HepG2 (cell line): ENCODE data around the gene CDK5RAP2. TPM values are rescaled to one million over a fixed set of nuclear protein-coding genes. Genes with fewer than 3 reads are reported as not detected.

Experiments used
- ATAC-seq: fragments of 200-7000 bp; cut with Tn5 transposase; 3 replicates; pipeline ENCODE4 v1.9.1; 2020; ENCODE audit warnings: mild to moderate bottlenecking, moderate library complexity
- BruUV-seq: library from RNA; stranded (reverse); fragments of 400-500 nt; replicated peaks from 2 replicates; lab custom pipeline; 2021; lab: Mats Ljungman, UMichigan
- CTCF ChIA-PET: fragments of 300-600 bp; formaldehyde crosslinking; extraction: SDS; loops from one replicate; lab custom pipeline; 2021; ENCODE audit warnings: low total read pairs, inconsistent platforms, low intra/inter-chr PET ratio; lab: Yijun Ruan, JAX
- POLR2A ChIA-PET: fragments of 350-600 bp; sonication (Branson Sonifier 250); formaldehyde crosslinking; loops from one replicate; lab custom pipeline; 2020; ENCODE audit warnings: antibody characterized with exemption, inconsistent platforms; lab: Yijun Ruan, JAX
- DNase-seq: peaks from one replicate; pipeline ENCODE4 v3.0.0-alpha.2; 2015; ENCODE audit warnings: low spot score
- FAIRE-seq: peaks from 3 replicates; lab custom pipeline; 2011; peaks lifted over from hg19 to GRCh38; lab: Jason Lieb, UNC
- H2AFZ ChIP-seq: one replicate; pipeline ENCODE4 v1.6.1; 2011; ENCODE audit warnings: low read length, inconsistent platforms
- H3K27ac ChIP-seq: fragments of 300-600 bp; 3 replicates; pipeline ENCODE4 v1.8.0; 2011; ENCODE audit warnings: mixed run types, mild to moderate bottlenecking, mixed read lengths, low read length, inconsistent platforms; ENCODE audit not compliant: insufficient read depth; ENCODE audit errors: extremely low read length
- H3K27me3 ChIP-seq, 2 experiments: fragments of 200-600 bp in 1 of 2; 2 replicates in 1 of 2; 3 replicates in 1 of 2; pipeline versions ENCODE4 v1.6.0 to v1.8.0; 2011; ENCODE audit warnings: low read length in 2 of 2, mild to moderate bottlenecking in 2 of 2, moderate library complexity in 2 of 2, inconsistent platforms in 1 of 2; ENCODE audit not compliant: insufficient read depth in 2 of 2, control insufficient read depth in 1 of 2
- H3K36me3 ChIP-seq, 2 experiments: fragments of 200-600 bp in 1 of 2; replicated peaks in 1 of 2; 2 replicates in 1 of 2; 3 replicates in 1 of 2; pipeline versions ENCODE4 v1.5.1 to v1.8.0; 2011; ENCODE audit warnings: low read length in 2 of 2, inconsistent platforms in 1 of 2; ENCODE audit not compliant: insufficient read depth in 2 of 2, control insufficient read depth in 1 of 2
- H3K4me1 ChIP-seq: 2 replicates; pipeline ENCODE4 v1.5.1; 2012; ENCODE audit warnings: low read length, inconsistent platforms; ENCODE audit not compliant: insufficient read depth
- H3K4me2 ChIP-seq: 2 replicates; pipeline ENCODE4 v1.6.0; 2011; ENCODE audit warnings: low read depth, low read length, inconsistent platforms
- H3K4me3 ChIP-seq, 3 experiments: fragments of 200-600 bp in 1 of 3; sonication (generic), shearing (Covaris generic) in 1 of 3; replicated peaks in 1 of 3; 2 replicates each; pipeline ENCODE4 v1.5.1; 2011 to 2016; ENCODE audit warnings: low read length in 3 of 3, inconsistent platforms in 2 of 3, low read depth in 2 of 3, mild to moderate bottlenecking in 2 of 3, control low read depth in 1 of 3, mixed read lengths in 1 of 3; ENCODE audit not compliant: insufficient read depth in 1 of 3
- H3K79me2 ChIP-seq: one replicate; pipeline ENCODE4 v1.6.1; 2011; ENCODE audit warnings: low read length, inconsistent platforms; ENCODE audit not compliant: insufficient read depth
- H3K9ac ChIP-seq: 2 replicates; pipeline ENCODE4 v1.6.0; 2011; ENCODE audit warnings: mild to moderate bottlenecking, low read depth, low read length, inconsistent platforms; ENCODE audit not compliant: insufficient read depth
- H3K9me3 ChIP-seq: 2 replicates; pipeline ENCODE4 v1.5.1; 2012; ENCODE audit warnings: mild to moderate bottlenecking, low read length
- H4K20me1 ChIP-seq: 2 replicates; pipeline ENCODE4 v1.6.0; 2011; ENCODE audit warnings: inconsistent platforms, mild to moderate bottlenecking, low read length, moderate library complexity; ENCODE audit not compliant: insufficient read depth
- ARID3A ChIP-seq: IDR thresholded peaks from 2 replicates; pipeline ENCODE4 v1.6.1; 2012; ENCODE audit warnings: low read depth, low read length, improper control_type of control experiment
- DMTF1 ChIP-seq: sonication (generic); formaldehyde crosslinking; IDR thresholded peaks from 2 replicates; pipeline ENCODE4 v1.4.0; 2020; ENCODE audit warnings: mild to moderate bottlenecking, missing genetic modification reagents
- ESRRA ChIP-seq: sonication (generic); formaldehyde crosslinking; IDR thresholded peaks from 2 replicates; pipeline ENCODE4 v1.5.1; 2020; ENCODE audit warnings: mild to moderate bottlenecking, low read depth, missing genetic modification reagents
- KDM1A ChIP-seq: IDR thresholded peaks from 2 replicates; pipeline ENCODE4 v1.6.1; 2016; ENCODE audit warnings: missing compliant biosample characterization
- REXO4 ChIP-seq: sonication (generic); formaldehyde crosslinking; IDR thresholded peaks from 2 replicates; pipeline ENCODE4 v1.8.0; 2022; ENCODE audit warnings: missing genetic modification reagents, mild to moderate bottlenecking, borderline replicate concordance
- SP2 ChIP-seq: sonication (generic); formaldehyde crosslinking; IDR thresholded peaks from 2 replicates; pipeline ENCODE4 v1.5.1; 2020; ENCODE audit warnings: mild to moderate bottlenecking, missing genetic modification reagents
- ZBTB26 ChIP-seq: IDR thresholded peaks from 2 replicates; pipeline ENCODE4 v1.6.1; 2016; ENCODE audit warnings: missing compliant biosample characterization, missing genetic modification reagents, borderline replicate concordance
- ZBTB4 ChIP-seq: sonication (generic); formaldehyde crosslinking; IDR thresholded peaks from 2 replicates; pipeline ENCODE4 v1.4.0; 2020; ENCODE audit warnings: missing genetic modification reagents, mild to moderate bottlenecking, borderline replicate concordance
- ZFP37 ChIP-seq: sonication (generic); formaldehyde crosslinking; IDR thresholded peaks from 2 replicates; pipeline ENCODE4 v1.4.0; 2020; ENCODE audit warnings: missing genetic modification reagents, borderline replicate concordance
- ZNF235 ChIP-seq: sonication (generic); formaldehyde crosslinking; IDR thresholded peaks from 2 replicates; pipeline ENCODE4 v1.8.1; 2023; ENCODE audit warnings: mild to moderate bottlenecking, missing genetic modification reagents, borderline replicate concordance
- ZNF430 ChIP-seq: sonication (generic); formaldehyde crosslinking; IDR thresholded peaks from 2 replicates; pipeline ENCODE4 v1.9.0; 2021; ENCODE audit warnings: mild to moderate bottlenecking, missing genetic modification reagents
- WGBS: methylation state at CpG from one replicate; pipeline ENCODE4 v1.1.6; 2017; ENCODE audit warnings: low lambda C conversion rate; 5-methylcytosine and 5-hydroxymethylcytosine counted together
- in situ Hi-C: cut with HindIII; loops from 2 replicates; pipeline ENCODE4 v1.10.0; 2017; ENCODE audit warnings: low pct_unique_long_range_greater_than_20kb; ENCODE audit not compliant: extremely low pct_ligation_motif_present
- intact Hi-C: fragments of 100-400 bp; cut with micrococcal nuclease; formaldehyde crosslinking; loops from one replicate; pipeline ENCODE4 v1.10.0; 2022; ENCODE audit not compliant: unreplicated experiment
- polyA plus RNA-seq, 8 experiments: library from polyadenylated mRNA; depleted of rRNA in 3 of 8; stranded (reverse) in 7 of 8; unstranded in 1 of 8; fragments of >200 nt; fragmentation: Illumina TruSeq in 4 of 8; extraction: Trizol in 4 of 8; gene quantifications; 2 replicates each; pipeline versions ENCODE4 v1.2.1 to v1.2.3, GENCODE V29; 2011 to 2016; ENCODE audit warnings: low read depth in 4 of 8, missing spikeins in 1 of 8, mixed read lengths in 1 of 8; ENCODE audit not compliant: insufficient read depth in 1 of 8
- total RNA-seq, 5 experiments: library from RNA; depleted of rRNA; stranded (reverse); fragments of >200 nt; fragmentation: Illumina TruSeq; extraction: Trizol; gene quantifications; 2 replicates each; pipeline ENCODE4 v1.2.3, GENCODE V29; 2016; ENCODE audit warnings: low read depth in 1 of 5

CDK5RAP2 gene
- total and polyA plus RNA-seq, 2 of the 13 experiments (the other 11 are each of a cell fraction or from before 2014, with no cell fraction given), result 31.8 to 42.2 TPM

GRCh38 chr9:120464887-120465421, 115.0 kb downstream of the CDK5RAP2 start:
- no peak for TF ChIP-seq ZBTB26 (CRISPR knock-in tag)
- TF ChIP-seq REXO4 (CRISPR knock-in tag), result no peak
- no peak for TF ChIP-seq SP2 (CRISPR knock-in tag)
- TF ChIP-seq ESRRA, result no peak
- no peak for TF ChIP-seq ZFP37
- TF ChIP-seq ZNF235 (CRISPR knock-in tag), result no peak
- no peak for TF ChIP-seq KDM1A (CRISPR knock-in tag)
- TF ChIP-seq ZNF430 (CRISPR knock-in tag), result no peak
- TF ChIP-seq DMTF1 (CRISPR knock-in tag), result no peak
- TF ChIP-seq ARID3A, result no peak
- no peak for TF ChIP-seq ZBTB4 (CRISPR knock-in tag)
- intact Hi-C loops (no loop called here), in situ Hi-C loops (loop anchor here (10.0 kb wide), 1 partner anchor 60 kb away; no protein-coding TSS in a partner anchor)
- no peak overlapping the region for H3K4me3 ChIP-seq
- no peak for DNase-seq
- CTCF ChIA-PET, result no interaction called here
- no peaks in the 10 kb centered on the region for H3K9me3 ChIP-seq
- ATAC-seq, result no peak
- H3K27ac ChIP-seq, result no peak overlapping the region
- 90% methylated on average over 4 of the region's 4 CpGs for WGBS
- no TSS peak for BruUV-seq
- H3K79me2 ChIP-seq, result no peaks in the 10 kb centered on the region
- no peak for FAIRE-seq
- H2AFZ ChIP-seq, result no peak overlapping the region
- POLR2A ChIA-PET, result no interaction called here
- H4K20me1 ChIP-seq, result no peaks in the 10 kb centered on the region
- no peaks in the 10 kb centered on the region for H3K27me3 ChIP-seq
- no peak overlapping the region for H3K4me2 ChIP-seq
- H3K36me3 ChIP-seq, result peaks cover 18 to 69% of the 10 kb centered on the region in 2 experiments
- no peak overlapping the region for H3K9ac ChIP-seq
- H3K4me1 ChIP-seq, result no peaks in the 10 kb centered on the region
